Measurements from ENCODE around the gene BRD1. TPM values are rescaled to one million over a fixed set of nuclear protein-coding genes. Genes with fewer than 3 reads are reported as not detected.
A peak's percentile ranks its signal among the peaks of the same experiment; 100 is the strongest.

The BRD1 gene
- total and polyA plus RNA-seq, 8 donors: 27.4 to 50.3 (median 37.9) TPM

- no peaks in the 10 kb centered on the region for H3K27me3 ChIP-seq
- H3K27ac ChIP-seq: peak overlapping the region in 1 of 2 donors; percentile 65
- no peaks in the 10 kb centered on the region for H3K9me3 ChIP-seq
- H3K4me3 ChIP-seq: no peak overlapping the region
- intact Hi-C loops (cut with DNase I): no loop called here
- H3K4me1 ChIP-seq: peaks cover 0 to 67% of the 10 kb centered on the region in 2 donors
- H3K36me3 ChIP-seq: peaks cover 0 to 30% of the 10 kb centered on the region in 2 donors
- peak; percentile 23 for ATAC-seq
- TF ChIP-seq CTCF (IDR thresholded peaks at IDR 0.05): no peak
- peak in 1 of 4 donors; percentile 26 for DNase-seq
Measured at GRCh38 chr22:49807780-49808708, 19.6 kb downstream of the BRD1 start.

GRCh38 chr22:49807129-49807528 is 20.5 kb downstream of the BRD1 start:
- DNase-seq (no peak), ATAC-seq (no peak)
- TF ChIP-seq CTCF (IDR thresholded peaks at IDR 0.05): no peak
- Histone ChIP-seq H3K9me3 (no peaks in the 10 kb centered on the region), H3K4me3 (no peak overlapping the region), H3K27me3 (no peaks in the 10 kb centered on the region), H3K4me1 (peaks cover 0 to 58% of the 10 kb centered on the region in 2 donors), H3K27ac (no peak overlapping the region), H3K36me3 (peaks cover 0 to 31% of the 10 kb centered on the region in 2 donors)
- intact Hi-C loops (cut with DNase I): no loop called here

GRCh38 chr22:49803737-49804375 is 23.8 kb downstream of the BRD1 start:
- intact Hi-C loops (cut with DNase I): no loop called here
- no peak for ATAC-seq
- H3K36me3 ChIP-seq: peaks cover 0 to 63% of the 10 kb centered on the region in 2 donors

GRCh38 chr22:49803134-49803533 is 24.5 kb downstream of the BRD1 start:
- H3K36me3 ChIP-seq: peaks cover 0 to 70% of the 10 kb centered on the region in 2 donors

More at GRCh38 chr22:49803737-49804375, 23.8 kb downstream of the BRD1 start:
- Histone ChIP-seq H3K4me1 (peaks cover 0 to 47% of the 10 kb centered on the region in 2 donors), H3K27ac (no peak overlapping the region), H3K9me3 (no peaks in the 10 kb centered on the region), H3K27me3 (no peaks in the 10 kb centered on the region), H3K4me3 (no peak overlapping the region)
- TF ChIP-seq CTCF (IDR thresholded peaks at IDR 0.05): no peak
- peak in 1 of 4 donors; percentile 55 for DNase-seq

More at GRCh38 chr22:49803134-49803533, 24.5 kb downstream of the BRD1 start:
- no peak for TF ChIP-seq CTCF (IDR thresholded peaks at IDR 0.05)
- Histone ChIP-seq H3K4me3 (no peak overlapping the region), H3K9me3 (no peaks in the 10 kb centered on the region), H3K27ac (no peak overlapping the region), H3K27me3 (no peaks in the 10 kb centered on the region), H3K4me1 (peaks cover 0 to 40% of the 10 kb centered on the region in 2 donors)
- no peak for ATAC-seq
- DNase-seq: peak in 1 of 4 donors; percentile 59
- intact Hi-C loops (cut with DNase I): no loop called here
